H1 (cell line): Measurements from ENCODE around the gene TGFBI. TPM values are rescaled to one million over a fixed set of nuclear protein-coding genes. Genes with fewer than 3 reads are reported as not detected.

ENCODE experiments used
- CTCF ChIA-PET: fragments of 300-600 bp; sonication (Branson Sonifier 250); formaldehyde crosslinking; loops from one replicate; lab custom pipeline; 2021; ENCODE audit not compliant: partially characterized antibody; lab: Charles Lee
- POLR2A ChIA-PET: fragments of 300-600 bp; sonication (Branson Sonifier 250); formaldehyde crosslinking; loops from one replicate; lab custom pipeline; 2021; ENCODE audit warnings: inconsistent platforms; ENCODE audit not compliant: partially characterized antibody; lab: Charles Lee
- DNase-seq, 2 experiments: peaks; one replicate each; pipeline versions ENCODE4 v3.0.0 to v3.0.0-alpha.2; 2010 to 2022; ENCODE audit warnings: low spot score in 2 of 2, low read depth in 1 of 2, mixed read lengths in 1 of 2
- FAIRE-seq: peaks from 2 replicates; lab custom pipeline; 2011; peaks lifted over from hg19 to GRCh38; lab: Jason Lieb, UNC
- H2AFZ ChIP-seq: 2 replicates; pipeline ENCODE4 v1.8.1; 2012; ENCODE audit warnings: low read length, inconsistent platforms
- H2AK5ac ChIP-seq: 2 replicates; pipeline ENCODE4 v1.6.1; 2013; ENCODE audit warnings: low read depth, low read length
- H2BK120ac ChIP-seq: replicated peaks from 2 replicates; pipeline ENCODE3; 2013; ENCODE audit warnings: low read depth, low read length, inconsistent platforms
- H2BK12ac ChIP-seq: 2 replicates; pipeline ENCODE4 v1.6.1; 2013; ENCODE audit warnings: low read depth, low read length
- H2BK15ac ChIP-seq: 2 replicates; pipeline ENCODE4 v1.6.1; 2013; ENCODE audit warnings: low read length
- H2BK20ac ChIP-seq: 2 replicates; pipeline ENCODE4 v1.6.1; 2013; ENCODE audit warnings: low read length
- H2BK5ac ChIP-seq: 2 replicates; pipeline ENCODE4 v1.6.1; 2013; ENCODE audit warnings: low read depth, low read length
- H3K14ac ChIP-seq: 2 replicates; pipeline ENCODE4 v1.6.1; 2013; ENCODE audit warnings: inconsistent platforms; ENCODE audit not compliant: insufficient read length
- H3K18ac ChIP-seq: 2 replicates; pipeline ENCODE4 v1.6.1; 2013; ENCODE audit warnings: low read length; ENCODE audit errors: extremely low read depth
- H3K23ac ChIP-seq: 2 replicates; pipeline ENCODE4 v1.6.1; 2013; ENCODE audit warnings: inconsistent platforms; ENCODE audit not compliant: insufficient read length
- H3K23me2 ChIP-seq: 2 replicates; pipeline ENCODE4 v1.6.1; 2013; ENCODE audit warnings: low read depth, low read length
- H3K27ac ChIP-seq: 2 replicates; pipeline ENCODE4 v1.6.1; 2011; ENCODE audit warnings: low read depth, low read length, inconsistent platforms
- H3K27me3 ChIP-seq, 4 experiments: replicated peaks in 1 of 4; 1 replicate in 1 of 4; 2 replicates in 3 of 4; pipeline versions ENCODE4 v1.6.1 to v1.8.1; 2011 to 2013; ENCODE audit warnings: low read length in 3 of 4, mild to moderate bottlenecking in 3 of 4, inconsistent platforms in 2 of 4, mixed read lengths in 2 of 4, moderate library complexity in 1 of 4; ENCODE audit not compliant: control insufficient read depth in 3 of 4, insufficient read depth in 3 of 4; ENCODE audit errors: extremely low read depth in 1 of 4
- H3K36me3 ChIP-seq, 4 experiments: 2 replicates each; pipeline versions ENCODE4 v1.6.1 to v1.8.1; 2011 to 2013; ENCODE audit warnings: mild to moderate bottlenecking in 4 of 4, low read length in 3 of 4, moderate library complexity in 2 of 4, control low read depth in 1 of 4, inconsistent platforms in 1 of 4; ENCODE audit not compliant: insufficient read depth in 4 of 4, control insufficient read depth in 2 of 4
- H3K4ac ChIP-seq: replicated peaks from 2 replicates; pipeline ENCODE3; 2013; ENCODE audit warnings: low read length, low read depth, mixed read lengths, inconsistent platforms; ENCODE audit not compliant: insufficient read length
- H3K4me1 ChIP-seq, 4 experiments: replicated peaks in 1 of 4; 1 replicate in 1 of 4; 2 replicates in 3 of 4; pipeline versions ENCODE4 v1.6.1 to v1.8.1; 2011 to 2013; ENCODE audit warnings: low read length in 3 of 4, inconsistent platforms in 2 of 4, mixed read lengths in 1 of 4; ENCODE audit not compliant: insufficient read depth in 4 of 4, control insufficient read depth in 3 of 4
- H3K4me2 ChIP-seq, 2 experiments: 2 replicates each; pipeline versions ENCODE4 v1.6.1 to v1.8.1; 2011 to 2013; ENCODE audit warnings: low read depth in 2 of 2, low read length in 2 of 2, control low read depth in 1 of 2, inconsistent platforms in 1 of 2, mild to moderate bottlenecking in 1 of 2; ENCODE audit not compliant: insufficient read depth in 1 of 2
- H3K4me3 ChIP-seq, 4 experiments: fragments of 200-600, 300-600 bp in 1 of 4; sonication (generic), shearing (Covaris generic), sonication (Bioruptor Twin) in 1 of 4; 2 replicates each; pipeline versions ENCODE4 v1.5.1 to v1.8.1; 2011 to 2016; ENCODE audit warnings: low read length in 4 of 4, low read depth in 3 of 4, control low read depth in 2 of 4, inconsistent platforms in 2 of 4, mild to moderate bottlenecking in 2 of 4, mixed read lengths in 1 of 4, moderate library complexity in 1 of 4; ENCODE audit not compliant: insufficient read depth in 2 of 4; ENCODE audit errors: extremely low read depth in 1 of 4
- H3K56ac ChIP-seq: replicated peaks from 2 replicates; pipeline ENCODE3; 2013; ENCODE audit warnings: low read depth, mild to moderate bottlenecking, mixed read lengths, low read length, inconsistent platforms; ENCODE audit not compliant: insufficient read length
- H3K79me1 ChIP-seq: 2 replicates; pipeline ENCODE4 v1.6.1; 2013; ENCODE audit warnings: low read depth, low read length, control low read depth
- H3K79me2 ChIP-seq, 2 experiments: 2 replicates each; pipeline versions ENCODE4 v1.6.1 to v1.8.1; 2012 to 2013; ENCODE audit warnings: low read length in 2 of 2, mild to moderate bottlenecking in 2 of 2, inconsistent platforms in 1 of 2; ENCODE audit not compliant: insufficient read depth in 2 of 2, control insufficient read depth in 1 of 2
- H3K9ac ChIP-seq, 4 experiments: replicated peaks in 1 of 4; 1 replicate in 1 of 4; 2 replicates in 3 of 4; pipeline versions ENCODE4 v1.6.1 to v1.8.1; 2011 to 2013; ENCODE audit warnings: low read depth in 3 of 4, low read length in 3 of 4, control low read depth in 2 of 4, mild to moderate bottlenecking in 2 of 4, moderate library complexity in 2 of 4, inconsistent platforms in 1 of 4; ENCODE audit errors: extremely low read depth in 1 of 4
- H3K9me3 ChIP-seq, 2 experiments: 2 replicates each; pipeline versions ENCODE4 v1.6.1 to v1.8.1; 2012 to 2013; ENCODE audit warnings: mild to moderate bottlenecking in 2 of 2, moderate library complexity in 2 of 2, control low read depth in 1 of 2, inconsistent platforms in 1 of 2, low read depth in 1 of 2, low read length in 1 of 2, mixed read lengths in 1 of 2; ENCODE audit not compliant: insufficient read depth in 2 of 2
- H4K20me1 ChIP-seq, 2 experiments: replicated peaks in 1 of 2; 2 replicates each; pipeline versions ENCODE3 to v1.8.1; 2011 to 2013; ENCODE audit warnings: inconsistent platforms in 2 of 2, low read length in 2 of 2, mild to moderate bottlenecking in 1 of 2; ENCODE audit not compliant: insufficient read depth in 2 of 2, control insufficient read depth in 1 of 2
- H4K5ac ChIP-seq: 2 replicates; pipeline ENCODE4 v1.6.1; 2013; ENCODE audit warnings: low read length, low read depth, mixed read lengths, inconsistent platforms; ENCODE audit not compliant: insufficient read length
- H4K8ac ChIP-seq: 2 replicates; pipeline ENCODE4 v1.8.0; 2013; ENCODE audit warnings: mild to moderate bottlenecking, moderate library complexity, low read length, inconsistent platforms; ENCODE audit not compliant: insufficient read depth; ENCODE audit errors: extremely low read depth
- H4K91ac ChIP-seq: replicated peaks from 2 replicates; pipeline ENCODE3; 2013; ENCODE audit warnings: low read length, mixed read lengths, inconsistent platforms; ENCODE audit not compliant: insufficient read length
- TBP ChIP-seq: IDR thresholded peaks from 2 replicates; pipeline ENCODE4 v1.6.1; 2011; ENCODE audit warnings: low read depth, low read length, improper control_type of control experiment
- WGBS, 2 experiments: shearing (Covaris generic) in 1 of 2; methylation state at CpG; one replicate each; pipeline versions ENCODE4 v1.1.6 to v1.1.7; 2013 to 2015; ENCODE audit warnings: low lambda C conversion rate in 2 of 2, mixed read lengths in 2 of 2, inconsistent platforms in 1 of 2, low coverage in 1 of 2, missing lambda C conversion rate in 1 of 2; ENCODE audit not compliant: insufficient replicate concordance in 2 of 2, insufficient coverage in 1 of 2, insufficient read length in 1 of 2; ENCODE audit errors: extremely low coverage in 1 of 2, missing lambda C conversion rate in 1 of 2; 5-methylcytosine and 5-hydroxymethylcytosine counted together
- polyA plus RNA-seq, 7 experiments: library from polyadenylated mRNA; depleted of rRNA in 3 of 7; stranded (reverse) in 5 of 7; unstranded in 2 of 7; fragments of >200 nt in 5 of 7; fragments of 200-250 nt in 2 of 7; gene quantifications; 1 replicate in 5 of 7; 2 replicates in 1 of 7; 4 replicates in 1 of 7; pipeline versions ENCODE4 v1.2.1 to v1.2.3, GENCODE V29; 2011 to 2013; ENCODE audit warnings: missing spikeins in 2 of 7, mixed read lengths in 2 of 7
- total RNA-seq: library from RNA; stranded (reverse); fragmentation: NEBNext Ultra II Directional; extraction: Animal tissue kit (Norgen Biotek cat#: 25700); gene quantifications from 2 replicates; pipeline ENCODE4 v1.2.1, GENCODE V29; 2021

TGFBI gene
- total and polyA plus RNA-seq, 2 of the 8 experiments (the other 6 are each of a cell fraction or from before 2014, with no cell fraction given) = 6.0 to 8.5 TPM

DNA sequence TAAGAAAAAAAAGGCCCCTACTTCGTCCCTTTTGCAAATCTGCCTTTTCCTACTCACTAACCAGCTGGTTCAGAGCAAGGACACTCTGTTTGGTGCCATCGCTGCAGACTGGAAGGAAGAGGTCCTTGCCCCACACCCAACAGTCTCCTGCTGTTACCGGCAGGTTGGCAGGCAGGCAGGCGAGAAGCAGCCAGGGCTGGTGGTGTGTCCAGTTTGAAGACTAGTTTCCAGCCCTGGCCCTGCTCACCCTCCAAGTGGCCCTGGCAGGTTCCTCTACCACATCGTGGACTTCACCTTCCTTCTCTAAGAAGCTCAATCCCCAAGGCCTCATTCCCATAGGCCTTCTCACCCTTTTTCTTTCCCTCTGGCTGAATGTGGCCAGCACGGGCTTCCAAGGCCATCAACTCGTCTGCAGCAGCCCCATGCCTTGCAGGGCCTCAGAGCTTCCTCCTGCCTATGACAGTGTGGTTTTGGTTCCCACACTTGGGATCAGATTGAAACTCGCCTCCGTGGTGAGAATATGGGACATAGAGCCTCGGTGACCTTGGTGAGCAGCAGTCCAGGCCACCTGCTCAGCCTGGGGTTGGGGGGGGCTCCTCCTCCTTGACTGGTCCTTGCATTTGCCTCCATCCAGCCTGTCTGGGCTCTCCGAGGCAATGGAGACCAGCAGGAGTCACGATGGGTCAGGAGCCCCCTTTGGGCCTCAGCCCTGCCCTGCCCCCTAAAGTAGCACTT is 22.9 kb downstream of the TGFBI start:
- Histone ChIP-seq H3K27me3 (no peaks in the 10 kb centered on the region), H4K91ac (no peak overlapping the region), H3K9me3 (no peaks in the 10 kb centered on the region), H4K8ac (no peak overlapping the region), H4K5ac (no peak overlapping the region), H2AK5ac (no peak overlapping the region), H3K36me3 (no peaks in the 10 kb centered on the region), H2BK5ac (no peak overlapping the region), H3K18ac (no peak overlapping the region), H3K23me2 (no peaks in the 10 kb centered on the region), H2AFZ (no peak overlapping the region), H3K4me2 (no peak overlapping the region), H3K4me3 (no peak overlapping the region), H3K27ac (no peak overlapping the region), H3K79me2 (no peaks in the 10 kb centered on the region), H3K9ac (no peak overlapping the region), H3K56ac (no peak overlapping the region), H2BK12ac (no peak overlapping the region), H2BK120ac (no peak overlapping the region), H4K20me1 (no peaks in the 10 kb centered on the region), H3K4me1 (no peaks in the 10 kb centered on the region), H3K14ac (no peak overlapping the region), H2BK20ac (no peak overlapping the region), H3K23ac (no peak overlapping the region), H3K79me1 (no peaks in the 10 kb centered on the region)
- POLR2A ChIA-PET = interaction anchor here (1.0 kb wide), 1 partner anchor 137 kb away, joined by 3 read pairs; no protein-coding TSS in a partner anchor
- no peak for DNase-seq
- FAIRE-seq = no peak
- WGBS, 2 experiments = 89% methylated on average over 12 of the region's 12 CpGs; no CpG with 5 or more reads in 1 of the 2 experiments
- CTCF ChIA-PET = interaction anchor here (0.8 to 2.0 kb wide), 4 partner anchors 14 to 74 kb away, joined by 3 to 9 read pairs (median 4); no protein-coding TSS in a partner anchor
- TF ChIP-seq TBP = no peak
- TF ChIP-seq, all 59 proteins: peak for 0
- Histone ChIP-seq H2BK15ac (no peak overlapping the region), H3K4ac (no peak overlapping the region)
